ENCODE measurements around the gene ARFGEF3.
"Not testable (repeated sequence)": the region's sequence is repeated elsewhere in the genome, so short reads cannot be mapped to it uniquely, and the experiment has no call there.

Gene ARFGEF3

GRCh38 chr6:138212530-138212929 lies 50.8 kb downstream of the ARFGEF3 start:
- DNase-seq = not testable (repeated sequence)

- DNase-seq = no peak
Measured at GRCh38 chr6:138215093-138215782, 53.5 kb downstream of the ARFGEF3 start.

- no peak for DNase-seq
Measured at GRCh38 chr6:138218449-138218848, 56.7 kb downstream of the ARFGEF3 start, which contains the start of gene PBOV1. TSS of gene PBOV1 (minus strand) at chr6:138218491. CDS start at chr6:138218395, 96 bp downstream.

- DNase-seq = no peak
Measured at GRCh38 chr6:138219398-138219797, 57.7 kb downstream of the ARFGEF3 start.

GRCh38 chr6:138219901-138220300 lies 58.2 kb downstream of the ARFGEF3 start:
- no peak for DNase-seq

- no peak for DNase-seq
Measured at GRCh38 chr6:138222901-138223546, 61.3 kb downstream of the ARFGEF3 start.

GRCh38 chr6:138225953-138226352 lies 64.2 kb downstream of the ARFGEF3 start:
- DNase-seq = no peak

- DNase-seq = no peak
Measured at GRCh38 chr6:138226700-138227315, 65.1 kb downstream of the ARFGEF3 start.

- DNase-seq = no peak
Measured at GRCh38 chr6:138227316-138227781, 65.6 kb downstream of the ARFGEF3 start.

GRCh38 chr6:138229072-138229471 lies 67.3 kb downstream of the ARFGEF3 start:
- DNase-seq = no peak

GRCh38 chr6:138229663-138230179 lies 68.0 kb downstream of the ARFGEF3 start:
- DNase-seq = no peak

- no peak for DNase-seq
Measured at GRCh38 chr6:138230221-138230620, 68.5 kb downstream of the ARFGEF3 start.

- DNase-seq = no peak
Measured at GRCh38 chr6:138230759-138231380, 69.1 kb downstream of the ARFGEF3 start.

GRCh38 chr6:138231381-138231886 lies 69.7 kb downstream of the ARFGEF3 start:
- no peak for DNase-seq

GRCh38 chr6:138234363-138234762 lies 72.6 kb downstream of the ARFGEF3 start:
- no peak for DNase-seq

- DNase-seq = no peak
Measured at GRCh38 chr6:138235205-138235604, 73.5 kb downstream of the ARFGEF3 start.

GRCh38 chr6:138235693-138236092 lies 74.0 kb downstream of the ARFGEF3 start:
- no peak for DNase-seq

- DNase-seq = no peak
Measured at GRCh38 chr6:138237463-138237862, 75.7 kb downstream of the ARFGEF3 start.

GRCh38 chr6:138238368-138238767 lies 76.6 kb downstream of the ARFGEF3 start:
- DNase-seq = no peak

- no peak for DNase-seq
Measured at GRCh38 chr6:138239774-138240173, 78.0 kb downstream of the ARFGEF3 start.

GRCh38 chr6:138240476-138241245 lies 78.9 kb downstream of the ARFGEF3 start:
- no peak for DNase-seq

- DNase-seq = no peak
Measured at GRCh38 chr6:138241381-138241780, 79.6 kb downstream of the ARFGEF3 start.
